ENCODE measurements around the gene ZRANB2. TPM values are rescaled to one million over a fixed set of nuclear protein-coding genes. Genes with fewer than 3 reads are reported as not detected.

The ZRANB2 gene
- total and polyA plus RNA-seq, 2 donors (not counting 1 experiment from before 2014, with no cell fraction given): 46.9 to 160 TPM

DNA sequence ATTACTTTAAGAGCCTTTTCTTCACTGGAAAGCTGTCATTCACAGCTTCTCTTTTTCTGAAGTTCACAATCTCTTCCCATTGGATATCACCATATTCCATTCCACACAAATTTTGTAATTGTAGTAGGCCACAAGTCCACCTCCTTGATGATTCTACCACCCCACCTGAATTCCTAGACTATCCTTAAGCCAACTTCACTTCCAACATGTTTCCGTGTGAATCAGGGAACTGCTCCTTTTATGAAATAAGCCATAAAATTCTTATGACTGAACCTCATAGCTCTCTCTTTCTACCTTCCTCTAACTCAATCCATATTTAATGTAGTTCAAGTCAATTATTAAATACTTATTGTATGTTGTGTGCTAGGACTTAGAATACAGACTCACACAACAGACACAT is 16.6 kb upstream of the ZRANB2 start:
- Histone ChIP-seq H3K36me3 (replicated peaks in 1 of 2; ENCODE audit: control extremely low read depth in 1 of 2, control insufficient read depth in 1 of 2, extremely low read depth in 1 of 2, insufficient read depth in 2 of 2, low read length in 1 of 2) (no peaks in the 10 kb centered on the region), H3K79me2 (ENCODE audit: control insufficient read depth, insufficient read depth, low read length) (no peaks in the 10 kb centered on the region), H3K27ac (ENCODE audit: low read length in 2 of 2) (no peak overlapping the region), H3K9ac (ENCODE audit: low read length) (no peak overlapping the region), H3K4me3 (ENCODE audit: control extremely low read depth in 1 of 5, extremely low read depth in 1 of 5, insufficient read depth in 1 of 5, low read depth in 2 of 5, low read length in 4 of 5) (no peak overlapping the region), H3K27me3 (replicated peaks in 1 of 4; ENCODE audit: control extremely low read depth in 1 of 4, control insufficient read depth in 3 of 4, insufficient read depth in 4 of 4, low read length in 3 of 4) (no peaks in the 10 kb centered on the region), H3K4me2 (replicated peaks; ENCODE audit: low read depth, low read length, poor library complexity, severe bottlenecking) (no peak overlapping the region), H4K20me1 (ENCODE audit: control insufficient read depth, insufficient read depth, low read length, poor library complexity, severe bottlenecking) (no peaks in the 10 kb centered on the region), H2AFZ (ENCODE audit: insufficient read depth, low read depth, low read length, poor library complexity, severe bottlenecking) (no peak overlapping the region), H3K4me1 (ENCODE audit: control insufficient read depth in 2 of 2, insufficient read depth in 2 of 2, low read length in 2 of 2) (no peaks in the 10 kb centered on the region), H3K9me3 (ENCODE audit: control extremely low read depth in 1 of 3, control insufficient read depth in 2 of 3, insufficient read depth in 1 of 3, low read length in 2 of 3) (no peaks in the 10 kb centered on the region)
- Mint-ChIP-seq H3K4me1 (no peaks in the 10 kb centered on the region), H3K27ac (no peak overlapping the region), H3K27me3 (no peaks in the 10 kb centered on the region), H3K4me3 (no peak overlapping the region), H3K9me3 (ENCODE audit: insufficient read depth) (no peaks in the 10 kb centered on the region)
- ChIA-PET CTCF (no interaction called here), POLR2A (no interaction called here)
- intact Hi-C loops (cut with micrococcal nuclease): no loop called here
- TF ChIP-seq EZH2 (IDR thresholded peaks at IDR 0.05; ENCODE audit: borderline replicate concordance, insufficient read depth, low read depth, low read length, poor library complexity, severe bottlenecking): no peak
- TF ChIP-seq, protein P1, sequence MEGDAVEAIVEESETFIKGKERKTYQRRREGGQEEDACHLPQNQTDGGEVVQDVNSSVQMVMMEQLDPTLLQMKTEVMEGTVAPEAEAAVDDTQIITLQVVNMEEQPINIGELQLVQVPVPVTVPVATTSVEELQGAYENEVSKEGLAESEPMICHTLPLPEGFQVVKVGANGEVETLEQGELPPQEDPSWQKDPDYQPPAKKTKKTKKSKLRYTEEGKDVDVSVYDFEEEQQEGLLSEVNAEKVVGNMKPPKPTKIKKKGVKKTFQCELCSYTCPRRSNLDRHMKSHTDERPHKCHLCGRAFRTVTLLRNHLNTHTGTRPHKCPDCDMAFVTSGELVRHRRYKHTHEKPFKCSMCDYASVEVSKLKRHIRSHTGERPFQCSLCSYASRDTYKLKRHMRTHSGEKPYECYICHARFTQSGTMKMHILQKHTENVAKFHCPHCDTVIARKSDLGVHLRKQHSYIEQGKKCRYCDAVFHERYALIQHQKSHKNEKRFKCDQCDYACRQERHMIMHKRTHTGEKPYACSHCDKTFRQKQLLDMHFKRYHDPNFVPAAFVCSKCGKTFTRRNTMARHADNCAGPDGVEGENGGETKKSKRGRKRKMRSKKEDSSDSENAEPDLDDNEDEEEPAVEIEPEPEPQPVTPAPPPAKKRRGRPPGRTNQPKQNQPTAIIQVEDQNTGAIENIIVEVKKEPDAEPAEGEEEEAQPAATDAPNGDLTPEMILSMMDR (IDR thresholded peaks at IDR 0.05): no peak
- no peak for ATAC-seq (ENCODE audit: low read depth)
- no peak for DNase-seq
- 100% methylated on average over 1 of the region's 1 CpG for WGBS (ENCODE audit: insufficient coverage)

DNA sequence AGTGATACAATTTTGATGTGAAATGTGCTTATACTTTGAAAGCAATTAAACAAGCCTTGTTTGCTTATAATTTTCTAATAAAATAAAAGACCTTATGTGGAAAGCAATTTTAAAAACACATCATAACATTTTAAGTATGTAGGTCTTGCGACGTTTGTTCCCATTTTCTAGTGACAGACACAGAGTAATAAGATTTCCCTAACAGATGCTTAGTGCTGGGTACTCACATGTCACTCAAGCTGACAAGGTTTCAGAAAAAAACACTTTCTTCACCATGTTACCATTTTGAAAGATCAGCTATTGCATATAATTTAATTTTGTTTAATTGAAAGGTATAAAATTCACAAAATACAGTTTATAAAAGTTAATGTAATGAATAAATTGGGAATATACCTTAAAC is 14.1 kb upstream of the ZRANB2 start:
- H3K9me3 ChIP-seq (ENCODE audit: control extremely low read depth in 1 of 3, control insufficient read depth in 2 of 3, insufficient read depth in 1 of 3, low read length in 2 of 3): no peaks in the 10 kb centered on the region
- H3K4me3 ChIP-seq (ENCODE audit: control extremely low read depth in 1 of 5, extremely low read depth in 1 of 5, insufficient read depth in 1 of 5, low read depth in 2 of 5, low read length in 4 of 5): no peak overlapping the region
- ATAC-seq (ENCODE audit: low read depth) (no peak), DNase-seq (no peak)
- no peaks in the 10 kb centered on the region for H3K9me3 Mint-ChIP-seq (ENCODE audit: insufficient read depth)
- TF ChIP-seq EZH2 (IDR thresholded peaks at IDR 0.05; ENCODE audit: borderline replicate concordance, insufficient read depth, low read depth, low read length, poor library complexity, severe bottlenecking): no peak
- TF ChIP-seq, protein P1 (IDR thresholded peaks at IDR 0.05): no peak
- no peaks in the 10 kb centered on the region for H3K4me1 Mint-ChIP-seq
- intact Hi-C loops (cut with micrococcal nuclease): no loop called here
- H2AFZ ChIP-seq (ENCODE audit: insufficient read depth, low read depth, low read length, poor library complexity, severe bottlenecking): no peak overlapping the region
- no peaks in the 10 kb centered on the region for H3K36me3 ChIP-seq (replicated peaks in 1 of 2; ENCODE audit: control extremely low read depth in 1 of 2, control insufficient read depth in 1 of 2, extremely low read depth in 1 of 2, insufficient read depth in 2 of 2, low read length in 1 of 2)
- POLR2A ChIA-PET: no interaction called here
- no peaks in the 10 kb centered on the region for H3K27me3 ChIP-seq (replicated peaks in 1 of 4; ENCODE audit: control extremely low read depth in 1 of 4, control insufficient read depth in 3 of 4, insufficient read depth in 4 of 4, low read length in 3 of 4)
- H3K4me2 ChIP-seq (replicated peaks; ENCODE audit: low read depth, low read length, poor library complexity, severe bottlenecking): no peak overlapping the region
- no peaks in the 10 kb centered on the region for H4K20me1 ChIP-seq (ENCODE audit: control insufficient read depth, insufficient read depth, low read length, poor library complexity, severe bottlenecking)
- peaks cover 6% of the 10 kb centered on the region for H3K27me3 Mint-ChIP-seq
- H3K9ac ChIP-seq (ENCODE audit: low read length): no peak overlapping the region
- H3K79me2 ChIP-seq (ENCODE audit: control insufficient read depth, insufficient read depth, low read length): no peaks in the 10 kb centered on the region
- no peaks in the 10 kb centered on the region for H3K4me1 ChIP-seq (ENCODE audit: control insufficient read depth in 2 of 2, insufficient read depth in 2 of 2, low read length in 2 of 2)
- no peak overlapping the region for H3K27ac ChIP-seq (ENCODE audit: low read length in 2 of 2)
- CTCF ChIA-PET: no interaction called here
- WGBS (ENCODE audit: insufficient coverage): no CpG with 5 or more reads among the region's 2 CpGs
- no peak overlapping the region for H3K27ac Mint-ChIP-seq
- H3K4me3 Mint-ChIP-seq: no peak overlapping the region

All from B cell (primary cell).